Mesenteric fat pad (tissue), 1 donor: Measurements from ENCODE around the gene TBC1D14. TPM values are rescaled to one million over a fixed set of nuclear protein-coding genes. Genes with fewer than 3 reads are reported as not detected.
"Not testable (repeated sequence)": the region's sequence is repeated elsewhere in the genome, so short reads cannot be mapped to it uniquely, and the experiment has no call there.

Source experiments
- DNase-seq: peaks from one replicate; pipeline ENCODE4 v3.0.0-alpha.2; 2020; ENCODE audit warnings: low spot score
- total RNA-seq: library from RNA; stranded (reverse); fragmentation: NEBNext Ultra II Directional; extraction: Animal tissue kit (Norgen Biotek cat#: 25700); gene quantifications from one replicate; pipeline ENCODE4 v1.2.1, GENCODE V29; 2021
- donor health status: DM: yes; HTN: yes; CAD: no.

The TBC1D14 gene
- total RNA-seq, 1 donor from 2014 or later: 54.3 TPM

- no peak for DNase-seq
Measured at GRCh38 chr4:6908432-6909112, 1.1 kb upstream of the TBC1D14 start.

- DNase-seq: no peak
Measured at GRCh38 chr4:6909970-6910339, 329 bp downstream of the TBC1D14 start.

GRCh38 chr4:6910340-6910959 is 824 bp downstream of the TBC1D14 start:
- no peak for DNase-seq

- DNase-seq: no peak
Measured at GRCh38 chr4:6910960-6911874, 1.6 kb downstream of the TBC1D14 start.

GRCh38 chr4:6911917-6912316 is 2.3 kb downstream of the TBC1D14 start:
- not testable (repeated sequence) for DNase-seq

GRCh38 chr4:6912441-6912840 is 2.8 kb downstream of the TBC1D14 start:
- DNase-seq: no peak

GRCh38 chr4:6913350-6913905 is 3.8 kb downstream of the TBC1D14 start:
- no peak for DNase-seq

- DNase-seq: no peak
Measured at GRCh38 chr4:6914448-6914847, 4.8 kb downstream of the TBC1D14 start.

GRCh38 chr4:6915041-6916005 is 5.7 kb downstream of the TBC1D14 start:
- no peak for DNase-seq

GRCh38 chr4:6916069-6916586 is 6.5 kb downstream of the TBC1D14 start:
- DNase-seq: no peak

GRCh38 chr4:6916587-6917460 is 7.2 kb downstream of the TBC1D14 start:
- no peak for DNase-seq

- no peak for DNase-seq
Measured at GRCh38 chr4:6917461-6918271, 8.0 kb downstream of the TBC1D14 start.

GRCh38 chr4:6918338-6918737 is 8.7 kb downstream of the TBC1D14 start:
- DNase-seq: no peak

GRCh38 chr4:6920171-6920570 is 10.5 kb downstream of the TBC1D14 start:
- no peak for DNase-seq

- no peak for DNase-seq
Measured at GRCh38 chr4:6923507-6923906, 13.9 kb downstream of the TBC1D14 start.

- DNase-seq: no peak
Measured at GRCh38 chr4:6924361-6924779, 14.7 kb downstream of the TBC1D14 start.

GRCh38 chr4:6925357-6925836 is 15.8 kb downstream of the TBC1D14 start:
- no peak for DNase-seq

- DNase-seq: no peak
Measured at GRCh38 chr4:6926081-6926480, 16.5 kb downstream of the TBC1D14 start.
